ENCODE measurements around the gene PARD6G. TPM values are rescaled to one million over a fixed set of nuclear protein-coding genes. Genes with fewer than 3 reads are reported as not detected.
"Not testable (repeated sequence)": the region's sequence is repeated elsewhere in the genome, so short reads cannot be mapped to it uniquely, and the experiment has no call there.

The PARD6G gene, protein sequence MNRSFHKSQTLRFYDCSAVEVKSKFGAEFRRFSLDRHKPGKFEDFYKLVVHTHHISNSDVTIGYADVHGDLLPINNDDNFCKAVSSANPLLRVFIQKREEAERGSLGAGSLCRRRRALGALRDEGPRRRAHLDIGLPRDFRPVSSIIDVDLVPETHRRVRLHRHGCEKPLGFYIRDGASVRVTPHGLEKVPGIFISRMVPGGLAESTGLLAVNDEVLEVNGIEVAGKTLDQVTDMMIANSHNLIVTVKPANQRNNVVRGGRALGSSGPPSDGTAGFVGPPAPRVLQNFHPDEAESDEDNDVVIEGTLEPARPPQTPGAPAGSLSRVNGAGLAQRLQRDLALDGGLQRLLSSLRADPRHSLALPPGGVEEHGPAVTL
- 8.3 TPM for polyA plus RNA-seq (2013, experiment 1 of 2)
- 8.5 TPM for polyA plus RNA-seq (2013, experiment 2 of 2)

DNA sequence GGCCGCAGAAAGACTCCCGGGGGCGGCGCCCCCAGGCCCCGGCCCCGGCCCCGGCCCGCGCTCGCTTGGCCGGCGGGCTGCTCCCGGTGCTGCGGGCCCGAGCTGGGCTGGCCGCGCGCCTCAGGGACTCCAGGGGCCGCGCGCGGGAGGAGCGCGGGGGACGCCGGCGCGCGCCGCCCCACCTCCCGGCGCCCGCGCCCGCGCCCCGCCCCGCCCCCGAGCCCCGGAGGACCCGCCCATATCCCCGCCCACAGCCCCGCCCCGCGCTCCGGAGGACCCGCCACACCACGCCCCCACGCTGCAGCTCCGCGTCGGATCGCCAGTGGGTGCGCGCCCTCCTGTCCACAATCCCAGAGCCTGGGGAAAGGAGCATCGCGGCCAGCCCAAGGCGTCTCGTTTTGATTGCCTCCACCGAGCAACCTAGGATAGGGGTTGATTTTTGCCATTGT, at the start of gene PARD6G:
PARD6G (minus strand) TSS at position 122 of the 449 bp plus-strand sequence. CDS start 166 bp downstream, outside the sequence.
- H3K27ac ChIP-seq (ENCODE audit: low read depth, low read length), result no peak within 1 kb of the TSS

DNA sequence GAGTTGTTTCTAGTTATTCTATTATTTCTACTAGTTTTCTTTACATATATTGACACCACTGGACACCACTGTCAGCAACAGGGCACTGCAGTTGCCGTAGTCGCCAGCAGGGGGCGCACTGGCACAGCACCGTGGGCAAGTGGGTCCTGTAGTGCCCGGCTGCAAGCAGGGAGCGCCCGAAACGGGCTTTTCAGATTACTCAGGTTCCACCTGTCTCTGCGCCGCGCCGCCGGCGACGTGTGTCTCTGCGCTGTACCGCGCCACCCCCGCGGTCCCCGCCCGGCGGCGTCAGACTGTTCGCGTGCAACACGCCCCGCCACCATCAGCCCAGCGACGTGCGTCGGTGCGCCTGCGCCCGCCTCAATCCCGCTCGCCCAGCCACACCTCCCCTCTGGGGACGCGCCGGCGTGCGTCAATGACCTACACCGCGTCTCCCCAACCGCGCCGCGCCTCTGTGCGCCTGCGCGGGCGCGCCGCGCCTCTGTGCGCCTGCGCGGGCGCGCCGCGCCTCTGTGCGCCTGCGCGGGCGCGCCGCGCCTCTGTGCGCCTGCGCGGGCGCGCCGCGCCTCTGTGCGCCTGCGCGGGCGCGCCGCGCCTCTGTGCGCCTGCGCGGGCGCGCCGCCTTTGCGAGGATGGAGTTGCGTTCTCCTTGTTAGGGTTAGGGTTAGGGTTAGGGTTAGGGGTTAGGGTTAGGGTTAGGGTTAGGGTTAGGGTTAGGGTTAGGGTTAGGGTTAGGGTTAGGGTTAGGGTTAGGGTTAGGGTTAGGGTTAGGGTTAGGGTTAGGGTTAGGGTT, 15.1 kb upstream of the PARD6G start:
- not testable (repeated sequence) for H3K4me1 ChIP-seq (ENCODE audit: control insufficient read depth, low read depth, low read length); H3K4me2 ChIP-seq (ENCODE audit: low read length); H2BK5ac ChIP-seq (ENCODE audit: low read length); H3K23ac ChIP-seq (ENCODE audit: low read length); H3K36me3 ChIP-seq (ENCODE audit: control insufficient read depth, insufficient read depth, low read length); H3K79me2 ChIP-seq (ENCODE audit: control insufficient read depth, insufficient read depth, low read length); H3K56ac ChIP-seq (ENCODE audit: low read length); H2BK120ac ChIP-seq (ENCODE audit: low read depth, low read length); H3K4ac ChIP-seq (ENCODE audit: low read depth, low read length); H4K5ac ChIP-seq (ENCODE audit: low read length); H2BK15ac ChIP-seq (replicated peaks; ENCODE audit: low read depth); H2AK5ac ChIP-seq (ENCODE audit: low read length); H4K8ac ChIP-seq (ENCODE audit: low read depth, low read length); H3K4me3 ChIP-seq (ENCODE audit: low read length); H3K27ac ChIP-seq (ENCODE audit: low read depth, low read length); H3K27me3 ChIP-seq (ENCODE audit: insufficient read depth, low read length, poor library complexity); DNase-seq; H3K9ac ChIP-seq (ENCODE audit: low read length); H3K79me1 ChIP-seq (ENCODE audit: low read length); H3K18ac ChIP-seq (ENCODE audit: low read length)
- no CpG with 5 or more reads among the region's 91 CpGs for WGBS (ENCODE audit: extremely low coverage, insufficient coverage, low lambda C conversion rate)

More for the DNA sequence above, at the start of gene PARD6G:
- Histone ChIP-seq H2AK5ac (ENCODE audit: low read length) (no peak within 1 kb of the TSS), H2BK120ac (ENCODE audit: low read depth, low read length) (no peak within 1 kb of the TSS), H4K8ac (ENCODE audit: low read depth, low read length) (no peak within 1 kb of the TSS), H3K4me2 (ENCODE audit: low read length) (peak within 1 kb of the TSS; percentile 74), H2BK15ac (replicated peaks; ENCODE audit: low read depth) (no peak within 1 kb of the TSS), H3K56ac (ENCODE audit: low read length) (peak within 1 kb of the TSS; percentile 76), H3K4ac (ENCODE audit: low read depth, low read length) (peak within 1 kb of the TSS; percentile 84), H3K4me3 (ENCODE audit: low read length) (peak within 1 kb of the TSS; percentile 31), H2BK5ac (ENCODE audit: low read length) (no peak within 1 kb of the TSS), H3K27me3 (ENCODE audit: insufficient read depth, low read length, poor library complexity) (no peaks in the 10 kb centered on the region), H4K5ac (ENCODE audit: low read length) (no peak within 1 kb of the TSS), H3K36me3 (ENCODE audit: control insufficient read depth, insufficient read depth, low read length) (no peaks in the 10 kb centered on the region), H3K23ac (ENCODE audit: low read length) (no peak within 1 kb of the TSS), H3K79me1 (ENCODE audit: low read length) (peaks cover 2% of the 10 kb centered on the region), H3K79me2 (ENCODE audit: control insufficient read depth, insufficient read depth, low read length) (no peaks in the 10 kb centered on the region), H3K18ac (ENCODE audit: low read length) (peak within 1 kb of the TSS; percentile 91), H3K9ac (ENCODE audit: low read length) (peak within 1 kb of the TSS; percentile 82), H3K4me1 (ENCODE audit: control insufficient read depth, low read depth, low read length) (no peaks in the 10 kb centered on the region)
- no CpG with 5 or more reads among the region's 60 CpGs for WGBS (ENCODE audit: extremely low coverage, insufficient coverage, low lambda C conversion rate)
- peak; percentile 56 for DNase-seq

DNA sequence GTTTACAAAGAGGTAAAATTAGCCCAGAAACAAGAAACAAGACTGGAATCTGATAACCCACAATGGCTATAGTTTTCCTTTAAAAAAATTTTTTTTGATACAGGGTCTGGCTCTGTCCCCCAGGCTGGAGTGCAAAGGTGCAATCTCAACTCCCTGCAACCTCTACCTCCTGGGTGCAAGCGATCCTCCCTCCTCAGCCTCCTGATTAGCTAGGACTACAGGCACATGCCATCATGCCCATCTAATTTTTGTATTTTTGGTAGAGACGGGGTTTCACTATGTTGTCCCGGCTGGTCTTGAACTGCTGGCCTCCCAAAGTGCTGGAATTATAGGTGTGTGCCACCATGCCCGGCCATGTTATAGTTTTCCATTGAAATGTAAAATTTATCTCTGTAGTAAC, 12.3 kb upstream of the PARD6G start:
- no peak overlapping the region for H3K9ac ChIP-seq (ENCODE audit: low read length)
- no peak overlapping the region for H2BK15ac ChIP-seq (replicated peaks; ENCODE audit: low read depth)
- H3K4me1 ChIP-seq (ENCODE audit: control insufficient read depth, low read depth, low read length), result no peaks in the 10 kb centered on the region
- H3K79me2 ChIP-seq (ENCODE audit: control insufficient read depth, insufficient read depth, low read length), result no peaks in the 10 kb centered on the region
- no CpG with 5 or more reads among the region's 4 CpGs for WGBS (ENCODE audit: extremely low coverage, insufficient coverage, low lambda C conversion rate)
- no peak for DNase-seq
- H3K36me3 ChIP-seq (ENCODE audit: control insufficient read depth, insufficient read depth, low read length), result no peaks in the 10 kb centered on the region
- H3K56ac ChIP-seq (ENCODE audit: low read length), result no peak overlapping the region
- no peak overlapping the region for H3K23ac ChIP-seq (ENCODE audit: low read length)
- H2BK5ac ChIP-seq (ENCODE audit: low read length), result no peak overlapping the region
- no peaks in the 10 kb centered on the region for H3K27me3 ChIP-seq (ENCODE audit: insufficient read depth, low read length, poor library complexity)
- H3K18ac ChIP-seq (ENCODE audit: low read length), result no peak overlapping the region
- no peak overlapping the region for H3K4ac ChIP-seq (ENCODE audit: low read depth, low read length)
- no peaks in the 10 kb centered on the region for H3K79me1 ChIP-seq (ENCODE audit: low read length)
- H4K8ac ChIP-seq (ENCODE audit: low read depth, low read length), result no peak overlapping the region
- no peak overlapping the region for H2BK120ac ChIP-seq (ENCODE audit: low read depth, low read length)
- no peak overlapping the region for H4K5ac ChIP-seq (ENCODE audit: low read length)
- H3K4me3 ChIP-seq (ENCODE audit: low read length), result no peak overlapping the region
- no peak overlapping the region for H3K27ac ChIP-seq (ENCODE audit: low read depth, low read length)
- H3K4me2 ChIP-seq (ENCODE audit: low read length), result no peak overlapping the region
- no peak overlapping the region for H2AK5ac ChIP-seq (ENCODE audit: low read length)

DNA sequence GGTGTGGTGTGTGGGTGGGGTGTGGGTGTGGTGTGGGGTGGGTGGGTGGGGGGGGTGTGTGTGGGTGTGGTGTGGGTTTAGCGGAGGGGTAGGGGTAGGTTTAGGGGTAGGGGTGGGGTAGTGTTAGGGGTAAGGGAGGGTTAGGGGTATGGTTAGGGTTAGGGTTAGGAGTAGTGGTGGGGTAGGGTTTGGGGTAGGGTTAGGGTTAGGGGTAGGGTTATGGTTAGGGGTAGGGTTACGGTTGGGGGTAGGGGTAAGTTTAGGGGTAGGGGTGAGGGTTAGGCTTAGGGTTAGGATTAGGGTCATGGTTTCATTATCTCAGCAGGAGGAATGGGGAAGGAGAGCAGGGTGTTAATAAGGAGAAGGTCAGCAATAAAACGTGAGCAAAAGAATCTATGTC, 11.3 kb upstream of the PARD6G start:
- DNase-seq, result no peak
- Histone ChIP-seq H2AK5ac (ENCODE audit: low read length) (no peak overlapping the region), H4K5ac (ENCODE audit: low read length) (no peak overlapping the region), H3K4me2 (ENCODE audit: low read length) (no peak overlapping the region), H3K4ac (ENCODE audit: low read depth, low read length) (no peak overlapping the region), H3K18ac (ENCODE audit: low read length) (no peak overlapping the region), H3K56ac (ENCODE audit: low read length) (no peak overlapping the region), H3K4me1 (ENCODE audit: control insufficient read depth, low read depth, low read length) (no peaks in the 10 kb centered on the region), H3K27me3 (ENCODE audit: insufficient read depth, low read length, poor library complexity) (no peaks in the 10 kb centered on the region), H3K27ac (ENCODE audit: low read depth, low read length) (no peak overlapping the region), H3K4me3 (ENCODE audit: low read length) (no peak overlapping the region), H3K36me3 (ENCODE audit: control insufficient read depth, insufficient read depth, low read length) (no peaks in the 10 kb centered on the region), H4K8ac (ENCODE audit: low read depth, low read length) (no peak overlapping the region), H3K23ac (ENCODE audit: low read length) (no peak overlapping the region), H2BK15ac (replicated peaks; ENCODE audit: low read depth) (no peak overlapping the region), H3K79me1 (ENCODE audit: low read length) (no peaks in the 10 kb centered on the region), H3K79me2 (ENCODE audit: control insufficient read depth, insufficient read depth, low read length) (no peaks in the 10 kb centered on the region), H2BK5ac (ENCODE audit: low read length) (no peak overlapping the region), H2BK120ac (ENCODE audit: low read depth, low read length) (no peak overlapping the region), H3K9ac (ENCODE audit: low read length) (no peak overlapping the region)
- WGBS (ENCODE audit: extremely low coverage, insufficient coverage, low lambda C conversion rate), result 100% methylated on average over 1 of the region's 3 CpGs

DNA sequence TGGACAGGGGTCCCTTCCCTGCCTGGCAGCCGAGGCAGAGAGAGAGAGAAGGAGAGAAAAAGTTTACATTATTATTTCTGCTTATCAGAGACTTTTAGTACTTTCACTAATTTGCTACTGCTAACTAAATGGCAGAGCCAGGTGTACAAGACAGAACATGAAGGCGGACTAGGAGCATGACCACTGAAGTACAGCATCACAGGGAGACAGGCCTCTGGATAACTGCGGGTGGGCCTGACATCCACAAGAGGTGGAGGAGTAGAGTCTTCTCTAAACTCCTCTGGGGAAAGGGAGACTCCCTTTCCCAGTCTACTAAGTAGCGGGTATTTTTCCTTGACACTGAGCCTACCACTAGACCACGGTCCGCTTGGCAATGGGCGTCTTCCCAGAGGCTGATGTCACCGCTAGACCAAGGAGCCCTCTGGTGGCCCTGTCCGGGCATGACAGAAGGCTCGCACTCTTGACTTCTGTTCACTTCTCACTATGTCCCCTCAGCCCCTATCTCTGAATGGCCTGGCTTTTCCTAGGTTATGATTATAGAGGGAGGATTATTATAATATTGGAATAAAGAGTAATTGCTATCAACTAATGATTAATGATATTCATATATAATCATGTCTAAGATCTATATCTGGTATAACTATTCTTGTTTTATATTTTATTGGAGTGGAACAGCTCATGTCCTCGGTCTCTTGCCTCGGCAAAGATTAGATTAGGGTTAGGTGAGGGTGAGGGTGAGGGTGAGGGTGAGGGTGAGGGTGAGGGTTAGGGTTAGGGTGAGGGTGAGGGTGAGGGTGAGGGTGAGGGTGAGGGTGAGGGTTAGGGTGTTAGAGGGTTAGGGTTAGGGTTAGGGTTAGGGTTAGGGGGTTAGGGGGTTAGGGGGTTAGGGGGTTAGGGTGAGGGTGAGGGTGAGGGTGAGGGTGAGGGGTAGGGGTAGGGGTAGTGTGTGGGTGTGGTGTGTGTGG, 10.5 kb upstream of the PARD6G start:
- not testable (repeated sequence) for H3K4me3 ChIP-seq (ENCODE audit: low read length); H4K8ac ChIP-seq (ENCODE audit: low read depth, low read length); H3K79me1 ChIP-seq (ENCODE audit: low read length); H3K79me2 ChIP-seq (ENCODE audit: control insufficient read depth, insufficient read depth, low read length); H4K5ac ChIP-seq (ENCODE audit: low read length); H3K23ac ChIP-seq (ENCODE audit: low read length); H3K9ac ChIP-seq (ENCODE audit: low read length); H2BK120ac ChIP-seq (ENCODE audit: low read depth, low read length); H3K18ac ChIP-seq (ENCODE audit: low read length); H3K4ac ChIP-seq (ENCODE audit: low read depth, low read length); H3K4me1 ChIP-seq (ENCODE audit: control insufficient read depth, low read depth, low read length); H3K27me3 ChIP-seq (ENCODE audit: insufficient read depth, low read length, poor library complexity); H3K4me2 ChIP-seq (ENCODE audit: low read length); H3K36me3 ChIP-seq (ENCODE audit: control insufficient read depth, insufficient read depth, low read length); H3K27ac ChIP-seq (ENCODE audit: low read depth, low read length); H3K56ac ChIP-seq (ENCODE audit: low read length); H2BK5ac ChIP-seq (ENCODE audit: low read length); H2BK15ac ChIP-seq (replicated peaks; ENCODE audit: low read depth); H2AK5ac ChIP-seq (ENCODE audit: low read length)
- no CpG with 5 or more reads among the region's 12 CpGs for WGBS (ENCODE audit: extremely low coverage, insufficient coverage, low lambda C conversion rate)
- DNase-seq, result peak; percentile 75
